ENCODE data around the gene DARS2. TPM values are rescaled to one million over a fixed set of nuclear protein-coding genes. Genes with fewer than 3 reads are reported as not detected.
A peak's percentile ranks its signal among the peaks of the same experiment; 100 is the strongest.

DARS2 gene
- total RNA-seq, 2 experiments from 2014 or later = 45.6 to 74.8 TPM

DNA sequence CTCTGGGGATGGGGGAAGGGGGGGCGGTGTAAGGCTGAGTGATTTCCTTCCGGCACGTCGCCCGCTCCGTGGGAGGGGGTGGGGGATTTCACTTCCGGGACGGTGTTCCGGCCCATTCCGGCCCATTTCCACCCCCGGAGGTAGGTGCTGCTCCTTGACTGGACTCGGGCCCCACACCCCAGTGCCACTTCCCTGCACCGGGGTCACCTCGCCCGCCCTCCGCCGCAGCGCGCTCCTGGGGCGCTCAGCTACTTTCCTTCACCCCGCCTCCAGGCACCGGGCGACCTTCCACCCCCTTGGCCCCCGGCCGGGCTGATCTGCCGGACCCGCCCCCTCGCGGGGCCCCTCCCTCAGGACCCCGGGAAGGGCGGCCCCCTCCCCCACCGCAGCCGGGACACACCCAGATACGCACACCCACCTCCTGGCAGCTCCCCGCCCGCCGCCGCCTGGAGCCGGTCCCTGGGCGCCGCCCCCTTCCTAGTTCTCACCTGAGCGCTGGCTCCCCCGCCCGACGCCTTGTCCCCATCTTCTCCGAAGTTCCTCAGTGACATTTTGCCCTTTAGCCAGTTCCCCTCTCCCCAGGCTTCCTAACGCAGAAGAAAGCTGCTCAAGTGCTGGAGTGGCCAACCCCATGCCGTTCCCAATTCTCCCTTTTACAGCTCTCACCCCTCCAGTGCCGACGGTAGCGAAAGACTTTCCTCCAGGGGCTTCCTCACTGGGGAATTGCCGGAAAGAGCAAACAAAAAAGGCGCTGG is 44.0 kb downstream of the DARS2 start, which contains the start of gene ZBTB37:
Gene ZBTB37, plus strand, starts transcription at position 115 of the 755 bp plus-strand sequence. CDS start 1,846 bp downstream, outside the sequence.
- intact Hi-C loops (cut with micrococcal nuclease; ENCODE audit: unreplicated experiment) = loop anchor here (1.0 to 5.0 kb wide), 8 partner anchors 44 to 1336 kb away; partner anchors contain the start of genes CENPL, DARS2, PRDX6 and RABGAP1L
- Histone ChIP-seq H2AFZ (ENCODE audit: low read length) (peak within 1 kb of the TSS; percentile 62), H3K9me2 (ENCODE audit: insufficient read depth, low read length) (no peaks in the 10 kb centered on the region), H3K4me3 (ENCODE audit: low read depth, low read length, poor library complexity, severe bottlenecking) (peak within 1 kb of the TSS; percentile 98), H3K4me2 (ENCODE audit: low read length) (peak within 1 kb of the TSS; percentile 96), H3K27ac (ENCODE audit: low read depth, low read length, poor library complexity, severe bottlenecking) (peak within 1 kb of the TSS; percentile 91), H4K20me1 (ENCODE audit: insufficient read depth, low read length) (peaks cover 35% of the 10 kb centered on the region), H3K9me3 (ENCODE audit: low read length) (no peaks in the 10 kb centered on the region), H3K36me3 (ENCODE audit: insufficient read depth, low read length) (peaks cover 67% of the 10 kb centered on the region), H3K79me2 (ENCODE audit: insufficient read depth, low read depth, low read length) (peaks cover 74% of the 10 kb centered on the region), H3K4me1 (ENCODE audit: insufficient read depth, low read length, poor library complexity, severe bottlenecking) (peaks cover 55% of the 10 kb centered on the region)
- peak; percentile 93 for DNase-seq (ENCODE audit: low spot score)
- no TSS peak for BruUV-seq (replicated peaks)
- POLR2A ChIA-PET = interaction anchor here (0.5 to 2.8 kb wide), 24 partner anchors 8 to 1154 kb away, joined by 3 to 11 read pairs (median 4); partner anchors contain the start of genes CENPL, DARS2, KLHL20 and RC3H1
- TF ChIP-seq EZH2phosphoT487 (IDR thresholded peaks at IDR 0.05; ENCODE audit: borderline replicate concordance, low read depth, low read length) = no peak
- TF ChIP-seq, protein P1, sequence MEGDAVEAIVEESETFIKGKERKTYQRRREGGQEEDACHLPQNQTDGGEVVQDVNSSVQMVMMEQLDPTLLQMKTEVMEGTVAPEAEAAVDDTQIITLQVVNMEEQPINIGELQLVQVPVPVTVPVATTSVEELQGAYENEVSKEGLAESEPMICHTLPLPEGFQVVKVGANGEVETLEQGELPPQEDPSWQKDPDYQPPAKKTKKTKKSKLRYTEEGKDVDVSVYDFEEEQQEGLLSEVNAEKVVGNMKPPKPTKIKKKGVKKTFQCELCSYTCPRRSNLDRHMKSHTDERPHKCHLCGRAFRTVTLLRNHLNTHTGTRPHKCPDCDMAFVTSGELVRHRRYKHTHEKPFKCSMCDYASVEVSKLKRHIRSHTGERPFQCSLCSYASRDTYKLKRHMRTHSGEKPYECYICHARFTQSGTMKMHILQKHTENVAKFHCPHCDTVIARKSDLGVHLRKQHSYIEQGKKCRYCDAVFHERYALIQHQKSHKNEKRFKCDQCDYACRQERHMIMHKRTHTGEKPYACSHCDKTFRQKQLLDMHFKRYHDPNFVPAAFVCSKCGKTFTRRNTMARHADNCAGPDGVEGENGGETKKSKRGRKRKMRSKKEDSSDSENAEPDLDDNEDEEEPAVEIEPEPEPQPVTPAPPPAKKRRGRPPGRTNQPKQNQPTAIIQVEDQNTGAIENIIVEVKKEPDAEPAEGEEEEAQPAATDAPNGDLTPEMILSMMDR (conservative IDR thresholded peaks at IDR 0.05; ENCODE audit: low read length) = peak; percentile 29; the same call in 1 of the 2 replicates
- CTCF ChIA-PET (ENCODE audit: unreplicated experiment) = interaction anchor here (0.8 kb wide), 1 partner anchor 17 kb away, joined by 3 read pairs; no protein-coding TSS in a partner anchor

DNA sequence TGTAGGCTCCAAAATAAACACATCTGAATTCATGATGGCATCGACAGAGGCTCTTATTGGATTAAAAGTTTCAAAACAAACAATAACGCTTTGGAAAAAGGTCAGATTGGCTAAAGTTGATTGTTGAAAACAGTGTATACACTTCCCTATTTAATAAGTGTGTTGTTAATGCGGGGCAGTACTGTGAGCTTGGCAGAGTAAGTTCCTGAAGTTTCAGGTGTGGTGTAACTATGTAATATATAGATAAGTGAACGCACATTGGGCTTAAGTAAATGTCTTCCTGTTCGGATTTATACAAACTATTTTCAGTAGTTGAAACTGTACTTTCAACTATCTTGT is 44.5 kb downstream of the DARS2 start:
- no peak for TF ChIP-seq EZH2phosphoT487 (IDR thresholded peaks at IDR 0.05; ENCODE audit: borderline replicate concordance, low read depth, low read length)
- TF ChIP-seq, protein P1 (conservative IDR thresholded peaks at IDR 0.05; ENCODE audit: low read length) = peak; percentile 15; the same call in 1 of the 2 replicates
- H3K27ac ChIP-seq (ENCODE audit: low read depth, low read length, poor library complexity, severe bottlenecking) = peak overlapping the region; percentile 91
- H3K79me2 ChIP-seq (ENCODE audit: insufficient read depth, low read depth, low read length) = peaks cover 69% of the 10 kb centered on the region
- TSS peak; percentile 71 for BruUV-seq (replicated peaks)
- H2AFZ ChIP-seq (ENCODE audit: low read length) = peak overlapping the region; percentile 62
- H3K4me1 ChIP-seq (ENCODE audit: insufficient read depth, low read length, poor library complexity, severe bottlenecking) = peaks cover 49% of the 10 kb centered on the region
- H3K4me2 ChIP-seq (ENCODE audit: low read length) = peak overlapping the region; percentile 96
- no peak for DNase-seq (ENCODE audit: low spot score)
- no peaks in the 10 kb centered on the region for H3K9me2 ChIP-seq (ENCODE audit: insufficient read depth, low read length)
- POLR2A ChIA-PET = interaction anchor here (0.5 to 2.8 kb wide), 17 partner anchors 9 to 403 kb away, joined by 3 to 11 read pairs (median 4); partner anchors contain the start of genes CENPL, DARS2, KLHL20 and RC3H1
- intact Hi-C loops (cut with micrococcal nuclease; ENCODE audit: unreplicated experiment) = loop anchor here (2.0 to 5.0 kb wide), 7 partner anchors 152 to 1337 kb away; partner anchors contain the start of genes PRDX6, RABGAP1L and SUCO
- no peaks in the 10 kb centered on the region for H3K9me3 ChIP-seq (ENCODE audit: low read length)
- H3K4me3 ChIP-seq (ENCODE audit: low read depth, low read length, poor library complexity, severe bottlenecking) = peak overlapping the region; percentile 98
- CTCF ChIA-PET (ENCODE audit: unreplicated experiment) = no interaction called here
- H3K36me3 ChIP-seq (ENCODE audit: insufficient read depth, low read length) = peaks cover 67% of the 10 kb centered on the region
- peaks cover 30% of the 10 kb centered on the region for H4K20me1 ChIP-seq (ENCODE audit: insufficient read depth, low read length)
